WERI-Rb-1 (cell line): ENCODE measurements around the gene EML1.

ENCODE experiments used
- DNase-seq: peaks from one replicate; pipeline ENCODE4 v3.0.0-alpha.2; 2020
- H3K27ac ChIP-seq: fragments of 250-450 bp; sonication (Bioruptor Pico); 2 replicates; pipeline ENCODE4 v1.5.1; 2020; ENCODE audit warnings: mild to moderate bottlenecking, moderate library complexity
- H3K27me3 ChIP-seq: fragments of 250-450 bp; sonication (Bioruptor Pico); 2 replicates; pipeline ENCODE4 v1.5.1; 2021; ENCODE audit warnings: mild to moderate bottlenecking, low read depth, moderate library complexity; ENCODE audit not compliant: insufficient read depth, severe bottlenecking
- H3K36me3 ChIP-seq: fragments of 250-450 bp; sonication (Bioruptor Pico); 2 replicates; pipeline ENCODE4 v1.5.1; 2020; ENCODE audit warnings: mild to moderate bottlenecking, moderate library complexity
- H3K4me3 ChIP-seq: 2 replicates; pipeline ENCODE4 v1.5.1; 2011; ENCODE audit warnings: low read depth, mild to moderate bottlenecking, control low read depth, low read length
- H3K9me3 ChIP-seq: fragments of 250-450 bp; sonication (Bioruptor Pico); 2 replicates; pipeline ENCODE4 v1.5.1; 2021; ENCODE audit warnings: mild to moderate bottlenecking, moderate library complexity; ENCODE audit not compliant: severe bottlenecking
- CTCF ChIP-seq: IDR thresholded peaks from 2 replicates; pipeline ENCODE4 v1.5.1; 2011; ENCODE audit warnings: low read depth, mild to moderate bottlenecking, control low read depth, inconsistent platforms, low read length

Gene EML1

DNA sequence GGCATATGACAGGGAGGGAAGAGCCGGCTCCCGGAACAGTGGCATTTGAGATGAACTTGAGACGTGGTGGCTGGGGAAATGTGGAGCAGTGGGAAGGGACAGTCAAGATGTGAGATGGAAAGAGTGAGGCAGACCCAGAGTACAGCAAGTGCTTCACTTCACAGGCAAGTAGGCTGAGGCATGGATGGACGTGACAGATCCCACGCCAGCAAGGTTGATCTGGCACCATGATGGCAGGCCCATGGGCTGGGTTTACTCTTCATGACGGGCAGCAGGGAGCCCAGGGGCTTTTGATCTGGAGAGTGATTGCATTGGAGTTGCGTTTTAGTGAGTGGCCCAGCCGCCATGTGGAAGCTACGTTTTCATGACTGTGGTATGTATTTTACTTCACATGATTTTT lies 17.9 kb upstream of the EML1 start:
- H3K4me3 ChIP-seq = no peak overlapping the region
- DNase-seq = no peak
- no peaks in the 10 kb centered on the region for H3K9me3 ChIP-seq
- no peak for TF ChIP-seq CTCF
- H3K27me3 ChIP-seq = no peaks in the 10 kb centered on the region
- H3K36me3 ChIP-seq = no peaks in the 10 kb centered on the region
- no peak overlapping the region for H3K27ac ChIP-seq

- TF ChIP-seq CTCF = no peak
- DNase-seq = no peak
Observed at GRCh38 chr14:99777951-99778350, 15.3 kb upstream of the EML1 start.

GRCh38 chr14:99779751-99780150 lies 13.5 kb upstream of the EML1 start:
- TF ChIP-seq CTCF = no peak
- Histone ChIP-seq H3K9me3 (no peaks in the 10 kb centered on the region), H3K27ac (no peak overlapping the region), H3K27me3 (no peaks in the 10 kb centered on the region), H3K4me3 (no peak overlapping the region), H3K36me3 (no peaks in the 10 kb centered on the region)
- DNase-seq = no peak

More at GRCh38 chr14:99777951-99778350, 15.3 kb upstream of the EML1 start:
- H3K36me3 ChIP-seq = no peaks in the 10 kb centered on the region
- no peak overlapping the region for H3K4me3 ChIP-seq
- no peaks in the 10 kb centered on the region for H3K27me3 ChIP-seq
- no peaks in the 10 kb centered on the region for H3K9me3 ChIP-seq
- no peak overlapping the region for H3K27ac ChIP-seq

GRCh38 chr14:99780690-99781089 lies 12.5 kb upstream of the EML1 start:
- Histone ChIP-seq H3K27ac (no peak overlapping the region), H3K27me3 (no peaks in the 10 kb centered on the region), H3K36me3 (no peaks in the 10 kb centered on the region), H3K4me3 (no peak overlapping the region), H3K9me3 (no peaks in the 10 kb centered on the region)
- no peak for TF ChIP-seq CTCF
- no peak for DNase-seq

DNA sequence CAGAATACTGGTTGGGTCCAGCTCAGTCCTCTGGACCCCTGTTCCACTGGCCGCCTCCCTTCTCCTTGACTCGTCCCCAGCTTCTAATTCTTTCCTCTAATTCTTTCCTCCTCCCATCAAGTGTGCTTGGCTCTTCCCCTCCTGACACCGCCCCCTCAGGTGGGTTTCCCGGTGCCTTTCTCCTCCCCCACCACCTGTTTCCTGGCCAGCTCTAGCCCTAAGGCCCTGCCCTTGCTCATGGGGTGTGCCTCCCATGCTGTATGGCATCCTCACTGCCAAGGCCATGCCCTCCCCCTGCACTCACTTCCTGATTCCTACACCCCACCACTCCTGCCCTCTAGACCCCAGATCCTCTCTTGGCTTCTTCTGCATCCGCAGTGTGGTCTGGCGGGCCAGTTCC lies 12.1 kb upstream of the EML1 start:
- no peak for TF ChIP-seq CTCF
- Histone ChIP-seq H3K27me3 (no peaks in the 10 kb centered on the region), H3K36me3 (no peaks in the 10 kb centered on the region), H3K27ac (no peak overlapping the region), H3K4me3 (no peak overlapping the region), H3K9me3 (no peaks in the 10 kb centered on the region)
- no peak for DNase-seq

- no peaks in the 10 kb centered on the region for H3K36me3 ChIP-seq
- no peak overlapping the region for H3K27ac ChIP-seq
- H3K27me3 ChIP-seq = no peaks in the 10 kb centered on the region
- TF ChIP-seq CTCF = no peak
- no peak overlapping the region for H3K4me3 ChIP-seq
- H3K9me3 ChIP-seq = no peaks in the 10 kb centered on the region
- DNase-seq = no peak
Observed at GRCh38 chr14:99781853-99782610, 11.2 kb upstream of the EML1 start.
